ENCODE results near the gene PXYLP1. TPM values are rescaled to one million over a fixed set of nuclear protein-coding genes. Genes with fewer than 3 reads are reported as not detected.

PXYLP1 gene
- total and polyA plus RNA-seq, 2 of the 8 experiments (the other 6 are each of a cell fraction or from before 2014, with no cell fraction given), result 19.4 to 20.6 TPM

- Histone ChIP-seq H2AFZ (ENCODE audit: low read length) (no peak overlapping the region), H3K9me3 (ENCODE audit: insufficient read depth in 2 of 2, low read depth in 1 of 2, low read length in 1 of 2) (no peaks in the 10 kb centered on the region), H2BK12ac (ENCODE audit: low read depth, low read length) (no peak overlapping the region), H3K36me3 (ENCODE audit: control insufficient read depth in 2 of 4, insufficient read depth in 4 of 4, low read length in 3 of 4) (no peaks in the 10 kb centered on the region), H4K91ac (replicated peaks; ENCODE audit: insufficient read length, low read length) (no peak overlapping the region), H3K23me2 (ENCODE audit: low read depth, low read length) (no peaks in the 10 kb centered on the region), H2BK15ac (ENCODE audit: low read length) (no peak overlapping the region), H3K79me1 (ENCODE audit: low read depth, low read length) (peaks cover 7% of the 10 kb centered on the region), H3K79me2 (ENCODE audit: control insufficient read depth in 1 of 2, insufficient read depth in 2 of 2, low read length in 2 of 2) (peaks cover 0 to 10% of the 10 kb centered on the region in 2 experiments; a peak in 1 of 4 replicates), H2BK20ac (ENCODE audit: low read length) (no peak overlapping the region), H3K18ac (ENCODE audit: extremely low read depth, low read length) (no peak overlapping the region), H2BK120ac (replicated peaks; ENCODE audit: low read depth, low read length) (no peak overlapping the region), H4K20me1 (replicated peaks in 1 of 2; ENCODE audit: control insufficient read depth in 1 of 2, insufficient read depth in 2 of 2, low read length in 2 of 2) (peaks cover 4 to 5% of the 10 kb centered on the region in 2 experiments), H3K4me1 (replicated peaks in 1 of 4; ENCODE audit: control insufficient read depth in 3 of 4, insufficient read depth in 4 of 4, low read length in 3 of 4) (peaks cover 0 to 3% (median 2%) of the 10 kb centered on the region in 4 experiments; a peak in 3 of 7 replicates), H3K14ac (ENCODE audit: insufficient read length) (no peak overlapping the region), H3K4ac (replicated peaks; ENCODE audit: insufficient read length, low read depth, low read length) (no peak overlapping the region), H3K4me2 (ENCODE audit: insufficient read depth in 1 of 2, low read depth in 2 of 2, low read length in 2 of 2) (no peak overlapping the region), H2AK5ac (ENCODE audit: low read depth, low read length) (no peak overlapping the region), H4K5ac (ENCODE audit: insufficient read length, low read depth, low read length) (no peak overlapping the region), H3K4me3 (ENCODE audit: extremely low read depth in 1 of 4, insufficient read depth in 2 of 4, low read depth in 3 of 4, low read length in 4 of 4) (no peak overlapping the region), H3K23ac (ENCODE audit: insufficient read length) (no peak overlapping the region), H3K27me3 (replicated peaks in 1 of 4; ENCODE audit: control insufficient read depth in 3 of 4, extremely low read depth in 1 of 4, insufficient read depth in 3 of 4, low read length in 3 of 4) (no peaks in the 10 kb centered on the region), H2BK5ac (ENCODE audit: low read depth, low read length) (no peak overlapping the region), H3K56ac (replicated peaks; ENCODE audit: insufficient read length, low read depth, low read length) (no peak overlapping the region), H3K27ac (ENCODE audit: low read depth, low read length) (no peak overlapping the region), H3K9ac (replicated peaks in 1 of 4; ENCODE audit: extremely low read depth in 1 of 4, low read depth in 3 of 4, low read length in 3 of 4) (no peak overlapping the region), H4K8ac (ENCODE audit: extremely low read depth, insufficient read depth, low read length) (no peak overlapping the region)
- ChIA-PET CTCF (ENCODE audit: partially characterized antibody) (interaction anchor here (0.8 to 5.1 kb wide), 4 partner anchors 9 to 16 kb away, joined by 3 to 35 read pairs (median 5); partner anchors contain the start of gene PXYLP1), POLR2A (ENCODE audit: partially characterized antibody) (interaction anchor here (1.4 kb wide), 1 partner anchor 11 kb away, joined by 6 read pairs; no protein-coding TSS in a partner anchor)
- DNase-seq (ENCODE audit: low read depth in 1 of 2, low spot score in 2 of 2), result no peak
- FAIRE-seq, result no peak
- WGBS, 2 experiments (ENCODE audit: extremely low coverage in 1 of 2, insufficient coverage in 1 of 2, insufficient read length in 1 of 2, insufficient replicate concordance in 2 of 2, low coverage in 1 of 2, low lambda C conversion rate in 2 of 2, missing lambda C conversion rate in 1 of 2), result 91% methylated on average over 5 of the region's 5 CpGs; no CpG with 5 or more reads in 1 of the 2 experiments
- TF ChIP-seq ZNF274 (IDR thresholded peaks at IDR 0.05; ENCODE audit: borderline replicate concordance, extremely low read depth, low read length) (no peak), MAX (IDR thresholded peaks at IDR 0.05) (no peak), CREB1 (IDR thresholded peaks at IDR 0.05) (no peak), CBX8 (IDR thresholded peaks at IDR 0.05; ENCODE audit: borderline replicate concordance, low read depth, low read length) (no peak), MAFK (IDR thresholded peaks at IDR 0.05; ENCODE audit: low read depth, low read length) (no peak), RBBP5 (IDR thresholded peaks at IDR 0.05; ENCODE audit: borderline replicate concordance, low read depth, low read length) (no peak), RFX5 (IDR thresholded peaks at IDR 0.05; ENCODE audit: borderline replicate concordance, low read depth, low read length) (no peak), RAD21 (IDR thresholded peaks at IDR 0.05 in 1 of 2, conservative IDR thresholded peaks at IDR 0.05 in 1 of 2; ENCODE audit: low read depth in 2 of 2, low read length in 2 of 2) (no peak), CTCF (IDR thresholded peaks at IDR 0.05; ENCODE audit: control extremely low read depth in 1 of 3, insufficient read depth in 1 of 3, low read depth in 1 of 3, low read length in 3 of 3) (no peak), SRF (IDR thresholded peaks at IDR 0.05; ENCODE audit: low read depth, low read length) (no peak), JUND (IDR thresholded peaks at IDR 0.05; ENCODE audit: low read length) (no peak)
Observed at GRCh38 chr3:141248064-141248463, 16.4 kb downstream of the PXYLP1 start.
